D721Med (cell line): ENCODE results near the gene LYRM9.
"Not testable (repeated sequence)": the region's sequence is repeated elsewhere in the genome, so short reads cannot be mapped to it uniquely, and the experiment has no call there.

ENCODE experiments used
- DNase-seq: peaks from one replicate; pipeline ENCODE4 v3.0.0; 2011; ENCODE audit warnings: low spot score; ENCODE audit not compliant: insufficient read length
- FAIRE-seq: peaks from 2 replicates; lab custom pipeline; 2011; peaks lifted over from hg19 to GRCh38; lab: Jason Lieb, UNC
- TF ChIP-seq, protein P1 (sequence below): IDR thresholded peaks from 2 replicates; pipeline ENCODE4 v1.5.1; 2012; ENCODE audit warnings: mild to moderate bottlenecking, control low read depth; ENCODE audit not compliant: insufficient read depth; ENCODE audit errors: missing control alignments

LYRM9 gene

DNA sequence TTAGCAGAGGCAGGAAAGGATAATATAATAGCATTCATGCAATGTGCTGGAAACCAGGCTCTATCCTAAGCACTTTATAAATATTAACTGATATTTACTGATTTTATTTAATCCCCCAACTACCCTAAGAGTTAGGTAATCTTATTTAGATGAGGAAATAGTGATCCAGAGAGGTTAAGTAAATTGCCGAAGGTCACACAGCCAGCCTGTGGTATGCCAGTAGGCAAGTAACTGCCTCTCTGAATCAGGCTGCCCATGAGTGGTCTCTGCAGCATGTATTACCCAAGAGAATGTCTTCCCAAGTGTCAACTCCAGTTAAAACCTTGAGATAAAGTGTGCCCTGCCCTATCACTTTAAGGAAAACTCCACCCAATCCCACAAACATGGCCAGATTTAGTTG is 25.3 kb upstream of the LYRM9 start:
- TF ChIP-seq, protein P1, sequence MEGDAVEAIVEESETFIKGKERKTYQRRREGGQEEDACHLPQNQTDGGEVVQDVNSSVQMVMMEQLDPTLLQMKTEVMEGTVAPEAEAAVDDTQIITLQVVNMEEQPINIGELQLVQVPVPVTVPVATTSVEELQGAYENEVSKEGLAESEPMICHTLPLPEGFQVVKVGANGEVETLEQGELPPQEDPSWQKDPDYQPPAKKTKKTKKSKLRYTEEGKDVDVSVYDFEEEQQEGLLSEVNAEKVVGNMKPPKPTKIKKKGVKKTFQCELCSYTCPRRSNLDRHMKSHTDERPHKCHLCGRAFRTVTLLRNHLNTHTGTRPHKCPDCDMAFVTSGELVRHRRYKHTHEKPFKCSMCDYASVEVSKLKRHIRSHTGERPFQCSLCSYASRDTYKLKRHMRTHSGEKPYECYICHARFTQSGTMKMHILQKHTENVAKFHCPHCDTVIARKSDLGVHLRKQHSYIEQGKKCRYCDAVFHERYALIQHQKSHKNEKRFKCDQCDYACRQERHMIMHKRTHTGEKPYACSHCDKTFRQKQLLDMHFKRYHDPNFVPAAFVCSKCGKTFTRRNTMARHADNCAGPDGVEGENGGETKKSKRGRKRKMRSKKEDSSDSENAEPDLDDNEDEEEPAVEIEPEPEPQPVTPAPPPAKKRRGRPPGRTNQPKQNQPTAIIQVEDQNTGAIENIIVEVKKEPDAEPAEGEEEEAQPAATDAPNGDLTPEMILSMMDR, result no peak
- no peak for FAIRE-seq
- no peak for DNase-seq

DNA sequence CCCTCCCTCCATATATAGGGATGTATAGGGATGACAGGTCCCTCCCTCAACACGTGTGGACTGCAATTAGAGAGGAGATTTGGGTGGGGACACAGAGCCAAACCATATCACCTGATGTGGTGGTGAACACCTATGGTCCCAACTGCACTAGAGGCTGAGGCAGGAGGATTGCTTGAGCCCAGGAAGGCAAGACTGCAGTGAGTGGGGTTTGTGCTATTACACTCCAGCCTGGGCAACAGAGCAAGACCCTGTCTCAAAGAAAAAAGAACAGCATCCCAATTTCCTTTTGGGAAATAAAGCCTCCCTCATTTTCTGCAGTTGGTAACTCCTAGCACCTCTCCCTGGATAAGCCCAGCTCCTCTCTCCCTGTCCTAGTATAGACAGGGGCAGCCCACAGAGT is 23.8 kb upstream of the LYRM9 start:
- FAIRE-seq (no peak), DNase-seq (no peak)
- TF ChIP-seq, protein P1, result no peak

DNA sequence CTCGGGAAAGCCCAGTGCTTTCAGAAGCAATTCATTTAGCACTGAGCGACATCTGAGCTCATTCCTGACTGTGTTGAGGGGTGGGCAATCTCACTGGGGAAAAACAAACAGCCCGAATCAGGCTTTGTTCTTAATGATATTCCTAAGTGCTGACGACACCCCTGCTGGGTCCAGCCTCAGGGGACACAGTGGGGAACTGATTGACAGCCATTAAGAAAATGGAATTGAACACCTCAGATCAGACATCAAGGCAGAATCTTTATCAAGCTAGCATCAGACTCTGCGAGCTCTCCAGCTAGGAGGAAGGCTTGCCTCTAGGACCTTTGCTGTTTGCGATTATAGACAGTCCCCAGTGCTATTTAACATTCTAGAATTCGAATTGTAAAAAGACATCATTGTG is 22.5 kb upstream of the LYRM9 start:
- no peak for FAIRE-seq
- no peak for DNase-seq
- TF ChIP-seq, protein P1, result no peak

DNA sequence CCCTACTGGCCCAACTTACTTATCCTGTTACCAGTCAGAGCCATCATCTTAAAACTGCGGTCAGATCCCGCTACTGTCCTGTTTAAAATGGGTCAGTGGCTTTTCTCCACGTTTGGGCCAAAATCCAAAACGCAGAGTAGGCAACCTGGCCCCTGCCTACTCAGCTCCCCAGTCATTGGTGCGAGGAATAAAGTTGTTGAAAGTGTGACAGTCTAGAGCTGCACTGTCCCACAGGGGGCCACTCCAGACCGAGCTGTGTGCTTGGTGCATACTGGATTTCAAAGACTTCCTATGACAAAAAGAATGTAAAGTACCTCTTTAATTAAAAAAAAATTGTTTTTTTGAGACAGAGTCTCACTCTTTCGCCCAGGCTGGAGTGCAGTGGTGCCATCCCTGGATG is 21.2 kb upstream of the LYRM9 start:
- FAIRE-seq (no peak), DNase-seq (no peak)
- TF ChIP-seq, protein P1, result no peak

DNA sequence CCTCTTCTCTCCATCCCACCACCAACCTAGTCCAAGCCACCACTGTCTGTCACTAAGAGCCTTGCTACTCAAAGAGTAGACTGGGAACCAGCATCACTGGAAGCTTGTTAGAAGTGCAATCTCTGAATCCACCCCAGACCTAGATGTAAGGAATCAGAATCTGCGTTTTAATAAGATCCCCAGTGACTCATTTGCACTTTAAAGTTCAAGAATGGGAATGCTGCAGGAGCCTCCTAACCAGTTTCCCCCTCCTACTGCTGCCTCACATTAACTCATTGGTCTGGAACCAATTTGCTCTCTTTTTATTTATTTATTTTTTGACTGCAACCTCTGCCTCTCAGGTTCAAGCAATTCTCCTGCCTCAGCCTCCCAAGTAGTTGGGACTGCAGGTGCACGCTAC is 19.8 kb upstream of the LYRM9 start:
- DNase-seq (no peak), FAIRE-seq (no peak)
- TF ChIP-seq, protein P1, result no peak

DNA sequence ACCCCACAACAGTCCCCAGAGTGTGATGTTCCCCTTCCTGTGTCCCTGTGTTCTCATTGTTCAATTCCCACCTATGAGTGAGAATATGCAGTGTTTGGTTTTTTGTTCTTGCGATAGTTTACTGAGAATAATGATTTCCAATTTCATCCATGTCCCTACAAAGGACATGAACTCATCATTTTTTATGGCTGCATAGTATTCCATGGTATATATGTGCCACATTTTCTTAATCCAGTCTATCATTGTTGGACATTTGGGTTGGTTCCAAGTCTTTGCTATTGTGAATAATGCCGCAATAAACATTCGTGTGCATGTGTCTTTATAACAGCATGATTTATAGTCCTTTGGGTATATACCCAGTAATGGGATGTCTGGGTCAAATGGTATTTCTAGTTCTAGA is 19.1 kb upstream of the LYRM9 start:
- FAIRE-seq, DNase-seq: not testable (repeated sequence)

DNA sequence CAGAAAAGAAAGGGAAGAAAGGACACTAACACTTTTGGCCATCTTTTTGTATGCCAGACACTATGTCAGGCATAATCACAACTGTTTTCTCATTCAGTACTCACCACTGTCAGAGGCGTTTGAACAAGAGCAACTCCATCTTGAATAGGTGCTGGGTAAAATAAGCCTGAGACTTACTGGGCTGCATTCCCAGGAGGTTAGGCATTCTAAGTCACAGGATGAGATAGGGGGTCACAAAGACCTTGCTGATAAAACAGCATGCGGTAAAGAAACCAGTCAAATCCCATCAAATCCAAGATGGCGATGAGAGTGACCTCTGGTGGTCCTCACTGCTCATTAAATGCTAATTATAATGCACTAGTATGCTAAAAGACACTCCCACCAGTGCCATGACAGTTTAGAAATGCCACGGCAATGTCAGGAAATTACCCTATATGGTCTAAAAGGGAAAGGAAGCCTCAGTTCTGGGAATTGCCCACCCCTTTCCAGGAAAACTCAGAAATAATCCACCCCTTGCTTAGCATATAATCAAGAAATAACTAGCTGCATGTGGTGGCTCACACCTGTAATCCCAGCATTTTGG is 14.9 kb upstream of the LYRM9 start:
- DNase-seq (no peak), FAIRE-seq (no peak)
- TF ChIP-seq, protein P1, result peak; percentile 8

DNA sequence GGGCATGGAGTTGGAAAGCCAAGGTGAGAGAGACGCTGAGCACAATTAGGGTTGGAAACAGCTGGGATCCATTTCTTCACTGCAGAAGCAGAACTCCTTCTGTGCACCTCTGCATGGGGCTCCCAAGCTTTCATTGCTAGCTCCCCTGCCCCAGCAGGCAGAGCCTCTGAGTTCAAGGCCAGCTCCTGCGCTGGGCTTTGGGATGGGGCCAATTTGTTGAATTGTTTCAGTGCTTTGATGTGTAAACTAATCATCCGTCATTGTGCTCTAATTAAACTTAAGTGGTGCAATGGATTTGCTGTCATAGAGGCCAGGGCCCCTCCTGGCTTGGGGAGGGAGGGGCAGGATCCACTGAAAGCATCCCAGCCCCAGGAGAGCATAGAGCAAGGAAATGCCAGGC is 13.5 kb upstream of the LYRM9 start:
- no peak for DNase-seq
- TF ChIP-seq, protein P1, result no peak
- no peak for FAIRE-seq
